SK-N-SH treated with all-trans-retinoic acid at 6 μM for 48 hours (cell line): ENCODE measurements around the gene ZNF789.

Experiments
- ATAC-seq: fragments of 200-7000 bp; cut with Tn5 transposase; 3 replicates; pipeline ENCODE4 v1.9.1; 2020; ENCODE audit warnings: mild to moderate bottlenecking, moderate library complexity
- ARNTL ChIP-seq: fragments of 450-650 bp; formaldehyde crosslinking; IDR thresholded peaks from 2 replicates; pipeline ENCODE4 v1.5.0; 2020; ENCODE audit warnings: low read depth, mild to moderate bottlenecking, moderate library complexity, borderline replicate concordance
- BACH2 ChIP-seq: fragments of 250-450 bp; sonication (Bioruptor Pico); IDR thresholded peaks from 2 replicates; pipeline ENCODE4 v1.9.0; 2021; ENCODE audit warnings: mild to moderate bottlenecking, borderline replicate concordance
- CSDC2 ChIP-seq: fragments of 250-450 bp; sonication (Bioruptor Pico); IDR thresholded peaks from 2 replicates; pipeline ENCODE4 v1.5.0; 2020; ENCODE audit warnings: mild to moderate bottlenecking, moderate library complexity
- ESRRG ChIP-seq: fragments of 250-450 bp; sonication (Bioruptor Pico); IDR thresholded peaks from 2 replicates; pipeline ENCODE4 v1.6.1; 2021; ENCODE audit warnings: mild to moderate bottlenecking
- GLIS3 ChIP-seq: fragments of 250-450 bp; sonication (Bioruptor Pico); IDR thresholded peaks from 2 replicates; pipeline ENCODE4 v1.5.0; 2020; ENCODE audit warnings: mild to moderate bottlenecking, moderate library complexity
- ISL1 ChIP-seq: fragments of 250-450 bp; sonication (Bioruptor Pico); IDR thresholded peaks from 2 replicates; pipeline ENCODE4 v2.1.2; 2022; ENCODE audit warnings: mild to moderate bottlenecking, moderate library complexity
- SNAI2 ChIP-seq: fragments of 250-450 bp; sonication (Bioruptor Pico); IDR thresholded peaks from 2 replicates; pipeline ENCODE4 v1.5.0; 2020; ENCODE audit warnings: mild to moderate bottlenecking, moderate library complexity
- TCF4 ChIP-seq: fragments of 250-450 bp; sonication (Bioruptor Pico); IDR thresholded peaks from 2 replicates; pipeline ENCODE4 v1.8.0; 2021; ENCODE audit warnings: mild to moderate bottlenecking, moderate library complexity, borderline replicate concordance
- TOX ChIP-seq: fragments of 250-450 bp; sonication (Bioruptor Pico); IDR thresholded peaks from 2 replicates; pipeline ENCODE4 v1.8.0; 2021; ENCODE audit warnings: mild to moderate bottlenecking, moderate library complexity, borderline replicate concordance
- ZFP3 ChIP-seq: fragments of 250-450 bp; sonication (Bioruptor Pico); IDR thresholded peaks from 2 replicates; pipeline ENCODE4 v1.5.0; 2020; ENCODE audit warnings: mild to moderate bottlenecking, moderate library complexity
- ZFP30 ChIP-seq: fragments of 450-650 bp; formaldehyde crosslinking; IDR thresholded peaks from 2 replicates; pipeline ENCODE4 v1.5.0; 2022; ENCODE audit warnings: mild to moderate bottlenecking, moderate library complexity
- ZNF565 ChIP-seq: fragments of 450-650 bp; formaldehyde crosslinking; conservative IDR thresholded peaks from 2 replicates; pipeline ENCODE4 v1.5.0; 2020; ENCODE audit warnings: low read depth, mild to moderate bottlenecking, moderate library complexity
- ZNF70 ChIP-seq: fragments of 450-650 bp; formaldehyde crosslinking; IDR thresholded peaks from 2 replicates; pipeline ENCODE4 v1.5.0; 2020; ENCODE audit warnings: mild to moderate bottlenecking, moderate library complexity
- ZNF8 ChIP-seq: fragments of 450-650 bp; formaldehyde crosslinking; IDR thresholded peaks from 2 replicates; pipeline ENCODE4 v1.5.0; 2020; ENCODE audit warnings: mild to moderate bottlenecking, moderate library complexity
- TF ChIP-seq, protein P1 (sequence below): fragments of 250-450 bp; sonication (Bioruptor Pico); IDR thresholded peaks from 2 replicates; pipeline ENCODE4 v1.8.0; 2020; ENCODE audit warnings: mild to moderate bottlenecking, moderate library complexity, borderline replicate concordance
- TF ChIP-seq, protein P2 (sequence below): fragments of 250-450 bp; sonication (Bioruptor Pico); IDR thresholded peaks from 2 replicates; pipeline ENCODE4 v1.5.1; 2021; ENCODE audit warnings: mild to moderate bottlenecking, moderate library complexity
- TF ChIP-seq, protein P3 (sequence below): fragments of 250-450 bp; sonication (Bioruptor Pico); IDR thresholded peaks from 2 replicates; pipeline ENCODE4 v1.5.0; 2020; ENCODE audit warnings: mild to moderate bottlenecking, moderate library complexity

ZNF789 gene

DNA sequence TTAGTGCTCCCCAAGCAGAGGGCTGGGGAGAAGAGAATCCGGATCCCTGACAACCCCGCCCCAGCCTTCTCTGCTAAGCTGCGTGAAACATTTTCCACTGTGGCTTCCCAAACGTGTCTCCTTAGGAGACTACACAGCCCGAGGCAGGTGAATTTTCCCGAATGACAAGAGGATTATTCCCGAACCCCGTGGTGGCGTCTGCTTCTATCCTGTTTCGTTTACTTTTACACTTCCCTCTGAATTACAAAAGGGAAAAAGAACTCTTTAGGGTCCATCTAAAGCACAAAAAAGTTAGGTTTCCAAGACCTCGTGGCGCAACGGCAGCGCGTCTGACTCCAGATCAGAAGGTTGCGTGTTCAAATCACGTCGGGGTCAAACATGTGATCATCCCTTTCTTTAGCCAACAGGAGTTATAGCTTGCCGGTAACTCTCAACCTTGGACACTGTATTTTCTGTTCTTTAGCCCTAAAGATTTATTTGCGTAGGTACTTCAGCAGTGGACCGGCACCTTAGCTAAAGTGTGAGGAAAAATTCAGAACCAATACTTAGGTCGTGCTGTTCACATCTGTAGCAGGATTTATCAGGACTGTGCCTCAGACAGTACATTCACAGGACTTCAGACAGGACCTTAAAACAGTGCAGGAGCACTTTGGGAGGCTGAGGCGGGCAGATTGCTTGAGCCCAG is 3.2 kb upstream of the ZNF789 start:
- ATAC-seq: no peak
- no peak for TF ChIP-seq BACH2 (CRISPR knock-in tag)
- TF ChIP-seq TOX (CRISPR knock-in tag): no peak
- no peak for TF ChIP-seq ZNF565 (CRISPR knock-in tag)
- TF ChIP-seq, protein P1, sequence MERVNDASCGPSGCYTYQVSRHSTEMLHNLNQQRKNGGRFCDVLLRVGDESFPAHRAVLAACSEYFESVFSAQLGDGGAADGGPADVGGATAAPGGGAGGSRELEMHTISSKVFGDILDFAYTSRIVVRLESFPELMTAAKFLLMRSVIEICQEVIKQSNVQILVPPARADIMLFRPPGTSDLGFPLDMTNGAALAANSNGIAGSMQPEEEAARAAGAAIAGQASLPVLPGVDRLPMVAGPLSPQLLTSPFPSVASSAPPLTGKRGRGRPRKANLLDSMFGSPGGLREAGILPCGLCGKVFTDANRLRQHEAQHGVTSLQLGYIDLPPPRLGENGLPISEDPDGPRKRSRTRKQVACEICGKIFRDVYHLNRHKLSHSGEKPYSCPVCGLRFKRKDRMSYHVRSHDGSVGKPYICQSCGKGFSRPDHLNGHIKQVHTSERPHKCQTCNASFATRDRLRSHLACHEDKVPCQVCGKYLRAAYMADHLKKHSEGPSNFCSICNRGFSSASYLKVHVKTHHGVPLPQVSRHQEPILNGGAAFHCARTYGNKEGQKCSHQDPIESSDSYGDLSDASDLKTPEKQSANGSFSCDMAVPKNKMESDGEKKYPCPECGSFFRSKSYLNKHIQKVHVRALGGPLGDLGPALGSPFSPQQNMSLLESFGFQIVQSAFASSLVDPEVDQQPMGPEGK (CRISPR knock-in tag): no peak

DNA sequence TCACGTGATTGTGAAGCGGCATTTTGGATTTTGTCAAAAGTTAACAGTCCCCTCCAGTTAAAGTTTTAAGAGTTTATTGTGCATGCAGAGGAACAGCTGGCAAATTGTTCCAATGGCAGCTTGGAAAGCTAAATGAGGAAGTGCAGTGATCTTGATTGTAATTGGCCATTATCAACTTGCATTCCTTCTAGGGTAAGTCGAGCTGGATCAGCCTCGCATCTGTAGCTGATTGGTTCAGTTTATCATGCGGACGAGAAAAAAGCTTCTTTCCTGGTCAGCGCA is 566 bp downstream of the ZNF789 start:
- peak; percentile 57 for ATAC-seq
- TF ChIP-seq ISL1 (no peak), TCF4 (no peak), TOX (CRISPR knock-in tag) (no peak), ZNF70 (CRISPR knock-in tag) (no peak), GLIS3 (CRISPR knock-in tag) (no peak), ZNF8 (CRISPR knock-in tag) (no peak), ZFP3 (CRISPR knock-in tag) (no peak), ARNTL (CRISPR knock-in tag) (no peak), SNAI2 (no peak), CSDC2 (CRISPR knock-in tag) (no peak), ESRRG (CRISPR knock-in tag) (no peak)
- TF ChIP-seq, protein P2, sequence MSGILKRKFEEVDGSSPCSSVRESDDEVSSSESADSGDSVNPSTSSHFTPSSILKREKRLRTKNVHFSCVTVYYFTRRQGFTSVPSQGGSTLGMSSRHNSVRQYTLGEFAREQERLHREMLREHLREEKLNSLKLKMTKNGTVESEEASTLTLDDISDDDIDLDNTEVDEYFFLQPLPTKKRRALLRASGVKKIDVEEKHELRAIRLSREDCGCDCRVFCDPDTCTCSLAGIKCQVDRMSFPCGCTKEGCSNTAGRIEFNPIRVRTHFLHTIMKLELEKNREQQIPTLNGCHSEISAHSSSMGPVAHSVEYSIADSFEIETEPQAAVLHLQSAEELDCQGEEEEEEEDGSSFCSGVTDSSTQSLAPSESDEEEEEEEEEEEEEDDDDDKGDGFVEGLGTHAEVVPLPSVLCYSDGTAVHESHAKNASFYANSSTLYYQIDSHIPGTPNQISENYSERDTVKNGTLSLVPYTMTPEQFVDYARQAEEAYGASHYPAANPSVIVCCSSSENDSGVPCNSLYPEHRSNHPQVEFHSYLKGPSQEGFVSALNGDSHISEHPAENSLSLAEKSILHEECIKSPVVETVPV (CRISPR knock-in tag): no peak
- TF ChIP-seq, protein P1 (CRISPR knock-in tag): no peak

DNA sequence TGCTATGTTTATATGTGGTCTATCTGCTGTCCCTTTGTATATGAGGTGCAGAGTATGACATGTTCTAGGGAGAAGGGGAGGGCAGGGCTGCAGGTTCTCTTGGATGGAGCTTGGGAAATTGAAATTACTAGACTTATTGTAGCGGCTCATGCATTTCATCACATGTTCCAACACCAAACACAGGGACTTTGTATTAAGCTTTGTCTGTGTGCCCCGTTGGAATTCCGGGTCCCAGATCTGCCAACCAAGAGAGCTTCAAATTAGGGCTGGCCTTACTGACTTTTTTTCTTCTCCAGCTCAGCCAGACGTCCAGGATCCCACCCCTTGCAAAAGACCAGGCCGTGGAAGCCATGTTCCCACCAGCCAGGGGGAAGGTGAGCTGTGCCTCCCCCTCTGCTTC is 3.4 kb downstream of the ZNF789 start:
- no peak for ATAC-seq
- no peak for TF ChIP-seq ARNTL (CRISPR knock-in tag)
- no peak for TF ChIP-seq ZNF565 (CRISPR knock-in tag)
- TF ChIP-seq TCF4: no peak
- TF ChIP-seq, protein P3, sequence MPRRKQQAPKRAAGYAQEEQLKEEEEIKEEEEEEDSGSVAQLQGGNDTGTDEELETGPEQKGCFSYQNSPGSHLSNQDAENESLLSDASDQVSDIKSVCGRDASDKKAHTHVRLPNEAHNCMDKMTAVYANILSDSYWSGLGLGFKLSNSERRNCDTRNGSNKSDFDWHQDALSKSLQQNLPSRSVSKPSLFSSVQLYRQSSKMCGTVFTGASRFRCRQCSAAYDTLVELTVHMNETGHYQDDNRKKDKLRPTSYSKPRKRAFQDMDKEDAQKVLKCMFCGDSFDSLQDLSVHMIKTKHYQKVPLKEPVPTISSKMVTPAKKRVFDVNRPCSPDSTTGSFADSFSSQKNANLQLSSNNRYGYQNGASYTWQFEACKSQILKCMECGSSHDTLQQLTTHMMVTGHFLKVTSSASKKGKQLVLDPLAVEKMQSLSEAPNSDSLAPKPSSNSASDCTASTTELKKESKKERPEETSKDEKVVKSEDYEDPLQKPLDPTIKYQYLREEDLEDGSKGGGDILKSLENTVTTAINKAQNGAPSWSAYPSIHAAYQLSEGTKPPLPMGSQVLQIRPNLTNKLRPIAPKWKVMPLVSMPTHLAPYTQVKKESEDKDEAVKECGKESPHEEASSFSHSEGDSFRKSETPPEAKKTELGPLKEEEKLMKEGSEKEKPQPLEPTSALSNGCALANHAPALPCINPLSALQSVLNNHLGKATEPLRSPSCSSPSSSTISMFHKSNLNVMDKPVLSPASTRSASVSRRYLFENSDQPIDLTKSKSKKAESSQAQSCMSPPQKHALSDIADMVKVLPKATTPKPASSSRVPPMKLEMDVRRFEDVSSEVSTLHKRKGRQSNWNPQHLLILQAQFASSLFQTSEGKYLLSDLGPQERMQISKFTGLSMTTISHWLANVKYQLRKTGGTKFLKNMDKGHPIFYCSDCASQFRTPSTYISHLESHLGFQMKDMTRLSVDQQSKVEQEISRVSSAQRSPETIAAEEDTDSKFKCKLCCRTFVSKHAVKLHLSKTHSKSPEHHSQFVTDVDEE (CRISPR knock-in tag): no peak

DNA sequence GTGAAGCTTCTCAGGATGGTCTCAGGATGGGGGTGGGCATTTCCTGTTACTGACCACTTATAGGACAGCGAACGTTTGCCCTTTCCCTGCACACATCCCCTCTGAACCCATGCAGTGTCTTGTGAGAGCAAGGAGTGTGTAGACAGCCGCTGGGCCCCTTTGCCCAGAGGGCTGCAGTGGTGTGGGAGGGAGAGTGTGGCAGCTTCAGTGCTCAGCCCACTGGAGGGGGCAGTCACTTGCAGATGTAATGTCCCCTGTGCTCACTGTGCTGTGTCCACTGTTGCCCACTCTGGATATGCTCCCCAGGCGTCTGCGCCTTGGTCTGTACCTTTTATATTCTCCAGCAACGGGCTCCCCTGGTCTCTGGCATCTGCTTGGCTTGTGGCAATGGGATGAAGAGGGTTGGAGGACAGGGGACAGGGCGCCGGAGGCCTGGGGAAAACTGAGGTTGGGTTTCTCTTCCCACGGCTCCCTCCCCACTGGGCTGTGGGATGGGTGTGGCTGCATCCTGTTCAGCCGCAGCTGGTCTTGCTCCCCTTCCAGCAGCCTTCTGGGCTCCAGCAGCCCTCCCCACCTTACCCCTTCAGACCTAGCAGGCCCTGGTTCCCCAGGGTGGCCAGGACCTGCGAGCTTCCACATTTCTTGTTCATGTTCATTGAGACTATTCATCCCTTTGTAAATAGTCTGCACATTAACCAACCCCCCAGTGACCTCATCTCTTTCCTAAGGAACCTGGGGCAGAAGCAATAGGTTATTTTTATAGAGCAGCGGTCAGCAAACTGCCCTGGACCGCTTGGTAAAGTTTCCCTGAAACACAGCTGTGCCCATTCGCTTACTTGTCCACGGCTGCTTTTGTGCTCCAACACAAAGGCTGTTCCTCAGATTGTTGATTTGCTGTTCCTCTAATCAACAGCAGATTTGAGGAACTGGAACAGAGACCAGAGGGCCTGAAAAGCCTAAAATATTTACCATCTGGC is 6.1 kb downstream of the ZNF789 start:
- no peak; the same call in 2 of the 3 replicates for ATAC-seq
- TF ChIP-seq ZFP30 (CRISPR knock-in tag) (no peak), ZNF70 (CRISPR knock-in tag) (no peak), BACH2 (CRISPR knock-in tag) (no peak)
- TF ChIP-seq, all 23 proteins: peak for 0
